GM18868 (cell line): ENCODE measurements around the gene U2AF1L4.
A peak's percentile ranks its signal among the peaks of the same experiment; 100 is the strongest.

Experiments used
- ATAC-seq: cut with Tn5 transposase; IDR thresholded peaks from one replicate; pipeline ENCODE4 v1.9.1; 2021; ENCODE audit warnings: mild to moderate bottlenecking, moderate library complexity; ENCODE audit not compliant: unreplicated experiment

The U2AF1L4 gene

DNA sequence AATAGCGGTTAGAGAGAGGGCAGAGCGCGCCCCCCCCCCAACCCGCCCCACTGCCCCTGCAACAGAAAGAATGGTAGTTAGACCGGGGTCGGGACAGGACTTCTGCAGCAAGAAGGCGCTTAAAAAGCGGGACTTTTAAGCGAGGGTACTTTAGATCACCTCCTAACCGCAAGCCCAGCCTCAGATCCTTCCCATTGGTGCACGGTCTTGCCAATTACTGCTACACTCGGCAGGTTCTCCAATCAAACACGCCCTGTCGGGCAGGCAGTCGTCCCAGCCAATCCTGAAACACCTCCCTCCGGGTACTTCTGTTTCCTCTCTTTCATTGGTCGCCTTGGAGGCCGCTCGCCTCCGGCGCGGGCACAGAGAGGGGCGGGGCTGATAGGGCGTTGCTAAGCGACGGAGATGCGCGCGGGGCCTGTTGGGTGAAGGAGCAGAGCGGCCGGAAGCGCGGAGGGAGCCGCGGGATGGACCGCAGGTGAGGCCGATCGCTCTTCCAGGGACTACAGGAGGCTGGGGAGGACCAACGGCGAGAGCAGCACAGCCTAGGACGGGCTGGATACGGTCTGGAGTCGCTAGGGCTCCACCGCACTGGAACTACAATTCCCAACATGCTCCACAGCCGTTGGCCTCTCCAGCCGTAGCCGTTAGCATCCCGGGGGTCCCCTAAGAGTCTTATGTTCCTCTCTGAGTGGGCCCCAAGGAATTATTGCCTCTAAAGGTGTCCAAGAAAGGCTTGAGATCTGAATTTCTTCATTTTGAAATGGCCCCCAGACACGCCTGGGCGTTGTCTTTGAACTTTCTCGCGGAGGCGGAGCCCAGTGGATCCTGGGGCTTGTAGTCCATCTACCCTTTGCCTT is 12.8 kb upstream of the U2AF1L4 start, which contains the start of gene PROSER3:
Gene PROSER3 (plus strand): TSS at position 428 of the 860 bp plus-strand sequence. CDS start 40 bp downstream, at position 468.
- peak; percentile 95 for ATAC-seq

DNA sequence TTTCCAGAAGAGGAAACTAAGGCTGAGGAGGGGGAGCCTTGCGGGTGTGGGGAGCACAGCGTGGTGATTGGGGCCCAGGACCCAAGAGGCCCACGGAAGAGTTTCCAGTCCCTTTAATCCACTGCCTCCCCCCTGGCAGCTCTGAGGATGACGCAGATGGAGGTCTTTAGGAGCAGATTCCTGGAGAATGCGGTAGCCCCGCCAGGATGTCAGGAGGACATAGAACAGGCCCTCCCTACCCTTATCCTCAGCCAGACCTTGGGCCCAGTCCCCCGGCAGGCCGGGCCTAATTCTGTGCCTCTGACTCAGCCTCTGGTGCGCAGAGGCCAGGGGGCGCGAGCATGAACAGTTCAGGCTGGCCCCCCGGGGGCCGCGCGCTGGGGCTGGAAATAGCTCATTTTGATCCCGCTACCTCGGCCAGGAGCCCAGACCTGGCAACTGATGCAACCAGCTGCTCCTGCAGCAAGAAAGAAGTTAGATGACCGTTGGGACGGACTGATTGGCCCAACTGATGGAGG is 12.1 kb upstream of the U2AF1L4 start:
- ATAC-seq, result no peak

DNA sequence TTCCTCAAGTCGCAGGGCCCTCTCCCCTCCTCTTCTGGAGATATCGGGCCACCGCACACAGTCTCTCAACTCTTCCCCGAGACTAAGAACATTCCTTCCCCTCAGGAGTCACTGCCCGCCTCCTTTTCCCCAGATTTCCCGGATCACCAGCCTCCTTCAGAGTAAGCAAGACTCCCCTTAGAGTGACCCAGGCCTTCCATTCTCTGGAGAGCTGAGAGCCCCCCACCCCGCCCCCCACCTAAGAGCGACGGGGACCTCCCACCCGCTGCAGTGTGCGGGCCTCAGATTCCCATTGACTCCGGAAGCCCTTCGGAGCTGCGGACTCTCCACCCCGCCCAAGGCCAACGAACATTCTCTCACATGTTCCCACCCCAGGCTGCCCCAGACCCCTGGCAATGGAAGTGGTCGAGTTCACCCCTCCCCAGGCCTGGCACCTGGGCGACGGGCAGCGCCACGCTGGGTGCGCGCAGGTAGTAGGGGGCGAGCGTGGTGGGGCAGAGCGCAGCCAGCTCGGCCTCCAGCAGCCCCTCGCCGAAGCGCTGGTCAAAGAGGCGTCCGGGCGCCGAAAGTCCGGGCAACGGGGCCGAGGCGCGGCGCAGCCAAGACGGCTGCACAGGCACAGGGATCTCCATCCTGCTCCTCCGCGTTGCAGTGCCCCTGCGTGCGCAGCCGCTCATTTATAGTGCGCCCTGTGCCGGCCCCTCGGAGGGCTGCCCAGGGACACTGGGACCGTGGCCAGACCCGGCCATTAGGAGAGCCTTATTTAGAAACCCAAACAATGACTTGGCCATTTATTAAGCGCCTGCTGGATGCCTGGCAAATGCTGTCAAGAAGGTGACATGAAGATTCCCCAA is 11.4 kb upstream of the U2AF1L4 start, which contains the start of gene HSPB6:
Gene HSPB6 (minus strand): TSS at position 653 of the 854 bp plus-strand sequence. CDS start 21 bp downstream, at position 632.
- no peak for ATAC-seq

DNA sequence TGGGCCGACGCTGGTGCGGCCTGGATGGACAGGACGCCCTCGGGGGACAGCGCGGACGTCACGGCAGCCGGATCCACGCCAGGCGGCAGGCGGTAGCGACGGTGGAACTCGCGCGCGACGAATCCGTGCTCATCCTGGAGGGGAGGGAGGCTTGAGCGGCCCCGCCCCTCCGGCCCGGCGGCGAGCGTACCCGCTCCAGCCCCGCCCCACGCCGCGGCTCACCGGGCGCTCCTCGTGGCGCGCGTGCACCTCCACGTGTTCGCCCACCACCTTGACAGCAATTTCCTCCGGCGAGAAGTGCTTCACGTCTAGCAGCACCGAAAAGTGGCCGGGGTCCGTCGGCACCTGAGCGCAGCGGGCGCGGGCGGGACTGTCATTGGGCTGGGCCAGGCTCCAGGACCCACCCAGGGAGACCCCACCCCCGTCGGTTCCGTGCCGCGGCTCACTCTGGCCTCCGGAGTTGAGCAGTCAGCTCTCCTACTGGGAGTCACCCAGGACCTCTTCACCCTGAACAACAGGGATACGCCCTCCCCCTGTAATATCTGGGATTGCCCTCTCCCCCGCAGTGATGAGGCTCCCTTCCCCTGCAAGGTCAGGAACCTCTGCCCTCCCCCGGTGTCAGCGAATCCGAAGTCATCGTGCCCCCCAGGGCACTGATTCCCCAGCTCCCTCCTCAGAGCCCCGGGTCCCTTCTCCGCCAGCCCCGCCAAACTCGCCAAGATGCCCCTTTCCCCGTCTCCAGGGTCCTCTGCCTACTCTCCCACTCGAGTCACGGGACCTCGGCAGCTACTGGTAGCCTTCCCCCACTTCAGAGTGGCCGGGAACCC is 10.5 kb upstream of the U2AF1L4 start:
- ATAC-seq, result no peak

DNA sequence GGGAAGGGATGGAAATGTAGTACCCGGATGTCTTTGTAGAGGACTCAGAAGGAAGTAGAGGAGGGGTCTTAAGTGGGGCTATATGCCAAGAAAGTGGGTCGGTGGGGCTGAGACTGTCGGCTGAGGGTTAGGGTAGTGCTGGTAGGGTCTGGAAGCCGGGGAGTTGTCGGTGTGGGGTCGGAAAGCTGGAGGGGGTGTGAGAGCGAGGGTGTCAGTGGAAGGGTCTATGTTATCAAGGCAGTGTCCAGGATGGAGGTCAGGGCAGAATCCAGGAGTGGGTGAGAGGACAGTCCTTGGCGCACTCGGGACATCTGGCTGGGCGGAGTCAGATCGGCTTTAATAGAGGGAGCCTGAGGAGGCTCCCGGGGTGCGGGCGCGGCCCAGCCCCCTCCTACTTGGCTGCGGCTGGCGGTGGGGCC is 9.9 kb upstream of the U2AF1L4 start:
- ATAC-seq, result no peak

DNA sequence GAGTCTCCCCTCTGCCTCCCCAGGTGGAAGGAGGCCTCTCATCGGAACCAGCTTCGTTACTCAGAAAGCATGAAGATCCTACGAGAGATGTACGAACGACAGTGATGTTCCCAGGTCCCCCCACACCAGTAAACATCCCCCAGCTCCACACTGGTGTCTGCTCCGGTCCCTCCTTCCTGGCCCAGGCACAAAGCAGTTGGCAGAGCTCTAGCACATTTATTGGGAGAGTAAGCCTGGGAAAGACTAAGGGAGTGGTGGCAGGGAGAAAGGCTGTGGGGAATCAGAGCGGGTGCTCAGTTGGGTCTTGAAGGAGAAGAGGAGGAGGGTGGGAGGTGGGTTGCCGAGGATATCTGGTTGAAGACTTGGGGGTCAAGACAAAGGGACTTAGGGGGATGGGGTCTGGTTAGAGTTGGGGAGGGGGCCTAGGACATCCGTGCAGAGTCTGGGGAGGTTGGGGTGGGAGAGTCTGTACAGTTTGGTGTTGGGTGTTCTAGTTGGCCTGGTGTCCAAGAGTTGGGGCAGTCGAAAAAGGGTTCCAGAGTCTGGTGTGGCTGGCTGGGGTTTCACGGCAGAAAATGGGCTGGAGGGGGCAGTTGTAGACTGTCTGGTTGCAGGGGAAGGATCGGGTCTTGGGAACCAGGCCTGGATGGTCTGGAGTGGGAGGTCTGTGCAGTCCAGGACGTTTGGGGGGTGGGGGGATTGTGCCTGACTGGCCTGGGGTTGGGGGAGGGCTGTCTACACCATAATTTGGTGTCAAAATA is 9.3 kb upstream of the U2AF1L4 start:
- ATAC-seq, result no peak

DNA sequence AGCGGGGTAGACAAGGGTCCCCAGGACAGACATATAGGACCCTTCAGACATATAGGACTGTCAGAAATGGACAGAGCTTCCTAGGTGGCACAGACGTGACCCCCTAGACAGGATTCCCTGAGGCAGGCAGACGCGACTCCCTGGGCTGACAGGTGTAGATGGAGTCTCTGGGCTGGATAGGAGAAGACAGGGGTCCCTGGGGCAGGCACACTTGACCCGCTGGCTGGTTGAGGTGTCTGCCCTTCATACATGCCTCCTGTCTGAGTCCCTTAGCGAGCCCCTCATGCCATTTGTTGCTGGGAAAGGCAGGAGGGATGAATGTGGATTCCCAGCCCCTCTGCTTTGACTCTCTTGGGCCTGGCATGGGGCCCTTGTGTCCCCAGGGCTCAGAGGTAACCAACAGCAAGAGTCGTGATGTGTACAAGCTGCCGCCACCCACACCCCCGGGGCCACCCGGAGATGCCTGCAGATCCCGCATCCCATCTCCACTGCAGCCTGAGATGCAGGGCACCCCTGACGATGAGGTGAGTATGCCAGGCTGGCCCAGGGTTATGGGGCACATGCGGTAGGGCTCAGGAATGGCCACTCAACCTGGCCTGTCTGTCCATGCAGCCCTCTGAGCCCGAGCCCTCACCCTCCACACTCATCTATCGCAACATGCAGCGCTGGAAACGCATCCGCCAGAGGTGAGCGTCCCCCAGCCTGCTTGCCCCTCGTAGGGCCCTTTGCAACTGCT is 8.6 kb upstream of the U2AF1L4 start:
- no peak for ATAC-seq

DNA sequence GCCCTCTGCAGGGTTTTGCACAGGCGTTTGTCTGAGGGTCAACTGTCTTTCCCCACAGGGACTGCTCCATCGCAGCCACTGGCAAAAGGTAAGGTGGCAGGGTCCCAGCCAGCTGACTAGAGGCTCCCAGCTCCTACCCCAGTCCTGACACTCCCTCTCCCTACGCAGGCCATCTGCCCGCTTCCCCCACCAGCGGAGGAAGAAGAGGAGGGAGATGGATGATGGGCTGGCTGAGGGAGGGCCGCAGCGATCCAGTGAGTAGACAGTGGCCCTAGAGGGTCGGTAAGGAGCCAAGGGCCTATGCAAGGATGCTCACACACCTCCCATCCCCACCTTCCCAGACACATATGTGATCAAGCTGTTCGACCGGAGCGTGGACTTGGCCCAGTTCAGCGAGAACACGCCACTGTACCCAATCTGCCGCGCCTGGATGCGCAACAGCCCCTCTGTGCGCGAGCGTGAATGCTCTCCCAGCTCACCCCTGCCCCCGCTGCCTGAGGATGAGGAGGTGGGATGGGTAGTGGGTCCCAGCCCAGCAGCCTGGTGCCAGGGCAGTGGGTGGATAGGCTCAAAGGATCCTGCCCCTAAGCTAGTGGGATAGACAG is 7.6 kb upstream of the U2AF1L4 start:
- no peak for ATAC-seq

DNA sequence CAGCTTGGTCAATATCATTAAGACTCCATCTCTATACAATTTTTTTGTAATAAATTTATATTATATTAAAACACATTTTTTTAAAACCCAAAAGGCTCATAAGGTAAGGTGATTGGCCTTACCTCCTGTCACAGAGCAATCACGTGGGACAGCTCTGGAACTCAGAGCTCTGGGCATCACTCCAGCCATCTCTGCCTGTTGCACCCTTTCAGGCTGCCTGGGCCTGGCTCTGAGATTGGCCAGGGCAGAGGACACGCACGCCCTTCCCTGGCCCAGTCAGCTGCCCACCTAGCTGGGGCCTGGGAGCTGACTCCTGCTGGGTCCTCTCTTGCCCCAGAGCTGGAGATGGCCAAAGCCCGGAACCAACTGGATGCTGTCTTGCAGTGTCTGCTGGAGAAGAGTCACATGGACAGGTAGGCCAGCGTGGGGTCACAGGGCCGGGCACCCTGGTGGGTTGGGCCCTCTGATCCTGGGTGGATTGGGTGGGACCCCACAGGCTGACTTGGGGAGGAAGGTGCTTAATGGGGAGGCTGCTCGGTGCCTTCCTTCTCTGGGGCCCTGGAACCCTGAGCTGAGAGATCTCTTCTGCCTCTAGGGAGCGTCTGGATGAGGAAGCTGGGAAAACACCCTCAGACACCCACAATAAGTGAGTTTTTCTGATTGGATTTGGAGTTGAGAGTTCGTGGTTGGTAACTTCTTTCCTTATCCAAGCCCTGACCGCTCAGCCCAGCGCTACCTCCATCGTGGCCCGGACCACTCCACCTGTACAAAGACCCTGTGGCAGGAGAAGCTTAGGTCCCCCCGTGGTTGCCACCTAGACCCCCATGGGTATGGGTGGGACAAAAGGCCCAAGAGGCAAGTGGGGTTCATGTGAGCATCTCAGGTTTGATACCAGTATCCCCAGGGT is 6.9 kb upstream of the U2AF1L4 start:
- no peak for ATAC-seq

DNA sequence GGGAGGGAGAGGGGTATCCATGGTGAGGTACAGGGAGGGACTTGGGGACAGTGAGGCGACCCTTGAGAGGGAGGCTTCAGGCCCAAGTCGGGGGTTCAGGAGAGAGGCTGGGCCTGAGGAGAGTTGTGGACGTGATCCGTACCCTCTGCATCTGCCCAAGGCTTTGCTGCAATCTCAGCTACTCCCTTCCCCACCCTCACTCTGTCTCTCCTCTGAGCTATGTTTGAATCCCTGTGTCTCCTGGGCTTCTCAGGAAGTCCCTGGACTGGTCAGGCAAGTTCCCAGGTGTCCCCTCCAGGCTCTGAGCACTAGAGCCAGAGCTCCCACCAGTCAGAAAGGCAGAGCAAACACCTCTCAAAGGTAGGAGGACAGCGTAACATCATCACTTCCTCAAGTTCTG is 4.9 kb upstream of the U2AF1L4 start:
- ATAC-seq, result no peak

DNA sequence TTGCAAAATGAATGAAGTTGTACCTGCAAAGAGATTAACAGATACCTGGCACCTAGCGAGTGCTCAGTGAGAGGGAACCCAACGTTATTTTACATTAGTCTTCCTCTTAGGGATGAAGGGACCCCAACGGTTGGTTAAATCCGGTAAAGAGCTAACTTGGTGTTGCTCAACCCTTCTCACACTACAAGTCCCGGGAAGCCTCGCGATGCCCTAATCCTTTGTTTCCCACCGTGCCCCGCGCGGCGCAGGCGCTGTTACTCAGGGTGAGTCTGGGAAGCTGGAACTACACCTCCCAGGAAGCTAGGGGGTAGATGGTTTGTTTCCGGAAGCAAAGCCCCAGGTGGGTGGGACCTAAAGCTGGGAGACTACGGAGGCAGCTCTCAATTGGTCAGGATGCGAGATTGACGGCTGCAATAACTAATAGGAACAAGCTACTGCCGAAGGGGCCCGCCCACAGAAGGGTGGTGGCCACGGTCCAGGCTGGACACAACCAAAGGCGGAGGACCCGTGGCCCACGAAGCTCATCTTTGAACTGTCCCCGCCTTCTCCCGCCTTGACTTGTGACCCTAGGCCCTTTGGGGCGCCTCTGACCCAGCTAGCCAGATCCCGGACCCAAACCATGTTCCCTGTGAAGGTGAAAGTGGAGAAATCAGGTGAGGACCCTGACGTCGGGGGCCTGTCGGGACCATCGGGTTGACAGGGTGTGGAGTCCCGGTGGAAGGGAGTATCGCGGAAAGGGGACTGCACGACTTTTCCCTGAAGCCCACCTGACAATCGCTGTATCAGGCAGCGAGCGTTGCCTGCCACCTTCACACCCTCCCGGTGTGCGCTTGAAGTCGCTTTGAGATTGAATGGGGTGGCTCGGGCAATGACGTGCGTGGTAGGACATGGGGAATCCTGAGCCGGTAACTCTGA is 3.1 kb upstream of the U2AF1L4 start, which contains the start of gene LIN37:
Gene LIN37 (plus strand): TSS at position 471 of the 915 bp plus-strand sequence. CDS start 149 bp downstream, at position 620.
- peak; percentile 77 for ATAC-seq

DNA sequence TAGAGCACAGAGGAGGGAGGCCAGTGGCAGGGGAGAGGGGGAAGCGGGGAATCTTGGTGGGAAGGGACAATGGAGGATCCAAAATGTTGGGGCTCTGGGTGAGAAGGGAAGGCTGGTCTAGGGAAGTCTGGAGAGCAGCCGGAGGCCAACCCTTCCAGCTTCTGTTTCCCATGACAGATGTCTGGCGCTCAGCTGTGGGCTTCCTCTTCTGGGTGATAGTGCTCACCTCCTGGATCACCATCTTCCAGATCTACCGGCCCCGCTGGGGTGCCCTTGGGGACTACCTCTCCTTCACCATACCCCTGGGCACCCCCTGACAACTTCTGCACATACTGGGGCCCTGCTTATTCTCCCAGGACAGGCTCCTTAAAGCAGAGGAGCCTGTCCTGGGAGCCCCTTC is 1.3 kb upstream of the U2AF1L4 start:
- no peak for ATAC-seq

DNA sequence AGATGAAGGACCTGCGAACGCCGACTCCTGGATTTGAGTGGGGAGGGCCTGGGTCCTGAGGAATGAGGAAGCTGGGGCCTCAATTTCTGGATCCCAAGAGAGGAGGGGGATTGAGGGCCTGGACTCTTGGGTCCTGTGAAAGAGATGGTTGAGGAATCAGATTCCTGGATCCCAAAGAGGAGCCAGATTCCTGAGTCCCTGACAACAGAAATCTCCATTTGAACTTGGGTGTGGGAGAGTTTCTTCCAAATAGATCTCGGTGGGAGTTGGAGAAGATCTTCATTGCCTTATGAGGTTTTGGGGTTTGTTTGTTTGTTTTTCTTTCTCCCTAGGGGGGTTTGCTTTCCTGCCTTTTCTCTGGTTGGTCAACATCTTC is 857 bp upstream of the U2AF1L4 start:
- no peak for ATAC-seq

DNA sequence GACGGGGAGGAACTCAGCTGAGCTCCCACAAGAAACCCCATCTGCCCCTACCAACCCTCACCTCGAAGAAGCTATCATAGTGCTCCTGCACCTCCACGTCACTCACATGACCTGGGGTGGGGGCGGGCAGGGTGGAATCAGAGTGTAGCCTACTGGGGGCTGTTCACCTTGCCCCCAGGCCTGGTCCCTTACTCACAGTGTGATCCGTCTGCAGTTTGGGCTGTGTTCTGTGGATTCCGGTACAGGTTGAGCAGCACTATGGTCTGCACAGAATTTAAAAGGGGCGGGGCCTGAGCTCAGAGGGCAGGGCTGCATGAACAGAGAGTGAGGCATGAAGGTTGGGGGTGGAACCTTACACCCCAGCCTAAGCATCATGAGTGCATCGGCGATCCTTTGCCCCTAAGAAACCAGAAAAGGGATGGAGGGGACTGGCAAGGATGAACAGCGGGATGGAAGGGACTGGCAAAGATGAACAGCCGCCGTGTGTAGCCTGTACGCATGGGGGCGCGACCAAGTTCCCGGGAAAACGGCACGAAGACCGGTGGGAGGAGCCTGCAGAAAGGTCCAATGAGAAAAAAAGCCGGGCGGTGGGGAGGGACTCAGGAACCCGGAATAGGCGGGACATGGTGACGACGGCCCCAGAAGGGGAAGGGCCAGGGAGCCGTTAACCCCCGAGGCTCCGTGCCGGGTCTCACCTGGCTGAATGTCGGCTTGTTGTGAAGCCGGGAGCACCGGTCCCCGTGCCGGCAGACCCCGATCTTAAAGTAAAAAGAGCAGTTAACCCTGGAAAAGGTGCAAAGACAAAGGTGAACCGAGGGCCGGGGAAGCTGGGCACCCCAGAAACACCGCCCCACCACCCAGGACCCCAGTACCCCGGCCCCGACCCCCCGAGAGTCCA is 539 bp downstream of the U2AF1L4 start:
- no peak for ATAC-seq

DNA sequence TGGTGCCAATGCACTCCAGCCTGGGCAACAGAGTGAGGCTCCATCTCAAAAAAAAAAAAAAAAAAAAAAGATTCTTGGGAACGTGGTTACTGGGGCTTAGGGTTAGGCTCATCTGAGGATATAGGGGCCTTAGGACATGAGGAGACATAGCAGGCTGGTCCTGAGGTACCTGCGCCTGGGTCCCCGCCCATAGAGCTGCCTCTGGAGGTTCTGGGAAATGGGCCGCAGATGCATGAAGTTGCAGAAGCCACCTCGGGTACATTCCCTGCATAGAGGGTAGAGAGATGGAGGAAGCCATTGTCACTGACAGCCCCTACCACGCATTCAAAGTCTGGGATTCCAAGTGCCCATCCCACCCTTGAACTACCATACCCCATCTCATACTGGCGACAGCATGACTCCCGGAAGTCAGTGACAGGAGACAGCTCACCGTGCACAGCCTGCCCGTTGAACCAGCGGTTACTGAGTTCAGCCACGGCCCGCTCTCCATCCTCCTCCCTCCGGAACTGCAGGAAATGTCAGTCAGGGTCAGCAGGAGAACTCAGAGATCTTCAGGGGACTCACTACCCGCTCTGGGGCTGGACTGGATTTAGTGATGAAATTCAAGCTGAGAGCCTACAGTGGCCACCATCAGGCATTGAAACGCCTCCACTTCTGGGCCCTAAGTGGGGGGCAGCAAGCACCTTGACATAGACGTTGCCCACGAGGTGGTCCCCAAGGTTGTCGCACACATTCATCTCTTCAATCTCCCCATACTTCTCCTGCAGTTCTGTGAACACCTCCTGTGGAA is 1.4 kb downstream of the U2AF1L4 start:
- no peak for ATAC-seq
